ENCODE data around the gene MRPL50.

Gene MRPL50

GRCh38 chr9:101372327-101373118 is 25.9 kb downstream of the MRPL50 start:
- DNase-seq = peak; percentile 72

GRCh38 chr9:101371813-101372212 is 26.6 kb downstream of the MRPL50 start:
- DNase-seq = no peak

GRCh38 chr9:101369884-101370531 is 28.4 kb downstream of the MRPL50 start:
- no peak for DNase-seq

GRCh38 chr9:101369286-101369685 is 29.1 kb downstream of the MRPL50 start:
- DNase-seq = no peak

GRCh38 chr9:101367323-101367722 is 31.1 kb downstream of the MRPL50 start:
- no peak for DNase-seq

GRCh38 chr9:101366038-101366756 is 32.2 kb downstream of the MRPL50 start:
- DNase-seq = peak; percentile 62

- DNase-seq = no peak
Observed at GRCh38 chr9:101365181-101365580, 33.2 kb downstream of the MRPL50 start.

- DNase-seq = peak; percentile 17
Observed at GRCh38 chr9:101362450-101362849, 36.0 kb downstream of the MRPL50 start.

- no peak for DNase-seq
Observed at GRCh38 chr9:101360647-101361046, 37.8 kb downstream of the MRPL50 start.

- DNase-seq = no peak
Observed at GRCh38 chr9:101359679-101360078, 38.7 kb downstream of the MRPL50 start.

- DNase-seq = no peak
Observed at GRCh38 chr9:101356619-101357018, 41.8 kb downstream of the MRPL50 start.

- no peak for DNase-seq
Observed at GRCh38 chr9:101354765-101355708, 43.4 kb downstream of the MRPL50 start.

GRCh38 chr9:101354143-101354764 is 44.2 kb downstream of the MRPL50 start:
- DNase-seq = no peak

GRCh38 chr9:101353683-101354082 is 44.7 kb downstream of the MRPL50 start:
- DNase-seq = no peak

- DNase-seq = no peak
Observed at GRCh38 chr9:101352892-101353463, 45.4 kb downstream of the MRPL50 start.

GRCh38 chr9:101350285-101350684 is 48.1 kb downstream of the MRPL50 start:
- no peak for DNase-seq

GRCh38 chr9:101342595-101342994 is 55.8 kb downstream of the MRPL50 start:
- no peak for DNase-seq

GRCh38 chr9:101341958-101342357 is 56.5 kb downstream of the MRPL50 start:
- DNase-seq = no peak

Data from hematopoietic multipotent progenitor cell treated with erythropoietin and hydrocortisone succinate and interleukin-3 and kit ligand, for 8 days (in vitro differentiated cells).